ENCODE data around the gene PKP4.

The PKP4 gene

GRCh38 chr2:158501301-158501700, 44.5 kb downstream of the PKP4 start:
- no peak for DNase-seq

GRCh38 chr2:158502974-158503373, 46.2 kb downstream of the PKP4 start:
- no peak for DNase-seq

DNA sequence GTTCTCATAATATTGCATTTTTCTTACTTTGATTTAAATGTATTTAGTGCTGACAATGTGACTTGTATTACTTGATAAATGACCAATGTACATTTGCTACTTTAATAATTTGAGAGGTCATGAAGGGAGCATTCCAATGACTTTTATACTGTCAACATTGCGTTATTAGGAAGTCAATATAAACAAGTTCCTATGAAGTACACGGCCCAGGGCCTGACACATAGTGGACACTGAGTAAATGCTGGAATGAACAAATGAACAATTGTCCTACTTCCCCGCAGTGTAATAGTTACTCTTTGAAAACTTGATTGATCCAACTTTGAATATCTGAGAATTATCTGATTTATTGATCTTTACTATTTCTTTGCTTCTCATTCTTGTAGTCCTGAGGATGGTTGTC, 47.3 kb downstream of the PKP4 start:
- no peak for DNase-seq

DNA sequence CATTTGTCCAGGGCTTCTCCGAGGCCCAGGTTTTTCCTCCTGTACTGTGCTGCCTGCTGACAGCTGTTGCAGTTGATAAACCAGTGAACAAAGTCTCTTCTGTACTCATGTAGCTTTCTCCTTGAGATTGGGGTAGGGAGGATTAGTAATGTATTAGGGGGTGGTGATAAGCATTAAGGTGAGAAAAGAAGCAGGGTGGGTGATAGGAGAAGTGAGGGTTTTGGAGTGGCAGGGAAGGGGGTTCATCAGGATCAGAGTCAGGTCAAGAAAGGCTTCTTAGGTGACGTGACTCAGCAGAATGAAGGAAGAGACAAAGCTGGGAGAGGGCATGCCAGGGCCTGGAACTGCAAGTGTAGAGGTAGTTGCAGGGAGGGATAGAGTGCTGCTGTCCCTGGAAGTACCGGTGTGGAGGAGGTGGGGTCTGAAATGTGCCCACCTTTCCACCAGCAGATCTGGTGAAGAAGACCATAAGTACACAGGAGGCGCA, 48.7 kb downstream of the PKP4 start:
- DNase-seq, result no peak

DNA sequence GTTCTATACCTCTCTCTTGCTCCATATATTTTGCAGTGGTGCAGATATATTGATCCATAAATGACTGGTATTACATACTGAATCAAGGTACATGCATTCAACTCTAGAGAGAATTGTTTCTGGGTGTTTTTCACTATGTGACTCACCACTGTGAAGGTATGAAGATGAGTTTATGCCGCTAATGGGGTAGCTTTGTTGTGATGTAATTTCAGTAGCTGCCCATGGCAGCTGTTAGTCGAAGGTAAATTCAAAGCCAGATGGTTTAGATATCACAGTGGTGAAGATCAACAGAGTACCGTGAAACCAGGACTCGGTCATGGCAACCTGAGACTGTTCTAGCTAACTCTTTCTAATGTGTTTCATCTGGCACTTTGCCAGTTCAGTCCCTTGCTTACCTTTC, 50.4 kb downstream of the PKP4 start:
- DNase-seq, result no peak

DNA sequence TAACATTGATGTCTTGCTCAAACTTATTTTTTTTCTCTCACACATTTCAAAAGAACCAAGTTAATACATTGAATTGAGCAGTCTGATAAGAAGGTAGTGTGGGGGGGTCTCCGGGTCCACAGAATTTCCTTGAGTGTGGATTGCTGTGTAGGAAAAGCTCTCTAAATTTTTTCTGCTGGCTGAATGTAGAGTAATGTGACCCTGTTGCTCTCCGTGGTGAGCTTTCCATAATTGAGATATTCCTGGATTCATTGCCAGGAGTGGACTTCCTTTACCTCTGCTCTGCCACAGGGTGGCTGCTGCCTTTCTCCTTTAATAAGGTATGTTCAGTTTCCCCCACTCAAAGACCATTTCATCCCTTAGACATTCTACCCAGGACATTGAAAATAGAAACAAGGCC, 50.9 kb downstream of the PKP4 start:
- DNase-seq, result no peak

GRCh38 chr2:158509928-158510797, 53.4 kb downstream of the PKP4 start:
- DNase-seq, result no peak

DNA sequence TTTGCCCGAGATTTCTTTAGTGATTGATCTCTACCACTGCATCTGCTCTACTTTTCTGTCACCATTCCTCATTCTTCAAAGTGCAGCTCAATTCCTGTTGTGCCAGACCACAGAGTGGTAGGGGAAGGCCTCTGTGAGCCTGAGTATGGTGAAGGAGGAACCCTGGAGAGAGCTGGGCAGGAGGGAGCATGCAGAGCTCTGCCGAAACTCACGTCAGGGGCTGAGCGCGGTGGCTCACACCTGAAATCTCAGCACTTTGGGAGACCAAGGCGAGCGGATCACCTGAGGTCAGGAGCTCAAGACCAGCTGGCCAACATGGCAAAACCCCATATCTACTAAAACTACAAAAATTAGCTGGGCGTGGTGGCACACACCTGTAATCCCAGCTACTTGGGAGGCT, 54.1 kb downstream of the PKP4 start:
- no peak for DNase-seq

DNA sequence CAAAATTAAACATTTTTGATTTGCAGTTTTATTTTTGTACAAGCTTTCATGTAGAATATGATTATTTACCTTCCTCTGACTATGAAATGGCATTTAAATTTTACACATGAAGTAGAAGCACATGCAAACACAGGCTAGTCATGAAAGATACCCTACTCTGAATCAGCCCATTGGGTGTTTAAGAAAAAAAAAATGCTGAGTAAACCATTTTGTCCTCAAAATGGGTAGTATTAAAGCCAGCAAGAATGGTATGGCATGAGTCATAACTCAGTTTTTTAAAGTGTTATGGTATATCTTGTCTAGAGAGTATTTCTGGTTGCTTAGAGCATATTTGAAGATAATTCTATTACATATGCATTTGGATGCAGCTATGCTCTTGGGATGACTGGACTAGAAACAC, 55.0 kb downstream of the PKP4 start:
- no peak for DNase-seq

DNA sequence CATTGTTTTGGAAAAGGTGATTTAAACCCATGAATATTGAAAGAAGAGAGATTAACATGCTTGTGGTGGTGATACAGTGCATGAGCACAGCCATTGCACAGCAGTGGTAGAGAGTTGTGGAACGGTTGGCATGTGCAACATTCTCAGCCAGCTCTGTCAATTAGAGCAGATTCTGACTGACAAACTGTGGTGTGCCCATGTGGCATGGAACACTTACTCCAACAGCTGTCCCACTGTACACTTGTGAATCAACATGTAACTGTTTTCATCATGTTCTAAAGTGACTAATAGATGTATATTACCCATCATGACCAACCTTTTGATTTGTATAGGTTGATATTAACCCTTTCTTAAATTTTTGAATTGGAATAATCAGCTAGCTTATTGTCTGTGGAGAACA, 55.6 kb downstream of the PKP4 start:
- DNase-seq, result no peak

DNA sequence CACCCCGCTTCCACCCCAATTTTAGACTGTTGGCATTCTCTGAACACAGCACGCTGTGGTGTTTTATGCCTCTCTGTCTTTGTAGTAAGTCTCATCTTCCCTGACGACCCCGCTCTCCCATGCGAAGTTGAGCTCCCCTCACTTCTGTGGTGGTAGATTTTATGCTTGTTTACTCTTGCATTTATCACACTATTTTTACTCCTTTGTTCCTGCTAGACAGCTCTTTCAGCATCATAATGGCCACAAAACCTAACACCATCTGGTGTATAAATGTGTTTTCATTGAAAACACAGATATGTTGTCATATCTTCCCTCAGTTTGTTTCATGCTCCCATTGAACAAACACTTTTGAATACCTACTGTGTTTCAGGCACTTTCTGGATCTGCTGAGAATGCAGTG, 57.1 kb downstream of the PKP4 start:
- DNase-seq, result no peak

GRCh38 chr2:158518084-158518483, 61.3 kb downstream of the PKP4 start:
- DNase-seq, result no peak

GRCh38 chr2:158519481-158519880, 62.7 kb downstream of the PKP4 start:
- no peak for DNase-seq

DNA sequence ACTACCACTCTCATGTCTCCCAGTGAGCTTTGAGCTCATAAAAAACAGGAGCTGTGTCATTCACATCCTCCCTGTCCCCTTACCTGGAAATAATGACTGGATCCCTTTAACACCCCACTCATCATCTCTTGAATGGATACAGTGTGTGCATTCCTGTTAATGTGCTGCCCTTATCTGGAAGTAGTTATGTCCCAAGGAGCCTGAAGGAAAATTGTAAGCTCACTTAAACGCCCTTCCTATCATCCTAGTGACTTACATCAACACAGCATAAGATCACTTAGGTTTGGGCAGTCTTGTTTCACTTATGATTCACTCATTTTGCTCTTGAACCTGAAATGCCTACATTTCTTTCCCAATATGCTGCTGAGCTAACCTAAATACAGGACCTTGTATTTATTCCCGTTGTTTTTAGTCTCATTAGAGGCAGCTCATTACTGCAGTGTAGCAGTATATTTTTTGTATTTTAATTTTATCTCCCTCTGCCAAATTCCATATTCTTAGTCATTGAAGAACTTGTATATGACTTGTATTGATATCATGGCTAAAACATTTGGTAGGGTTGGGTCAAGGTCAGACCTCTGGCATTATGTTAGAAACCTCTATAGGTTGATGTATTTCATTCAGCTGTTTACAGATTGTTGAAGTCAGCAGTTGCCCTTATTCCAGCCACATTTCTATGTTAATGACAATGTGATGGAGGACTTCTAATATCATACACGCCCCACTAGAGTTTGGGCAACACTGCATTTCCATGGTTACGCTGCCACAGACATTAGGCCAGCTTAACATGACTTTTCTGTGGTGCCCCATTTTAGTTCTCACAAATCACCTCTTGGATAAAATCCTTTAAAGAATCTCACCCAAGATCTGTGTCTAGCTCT, 72.9 kb downstream of the PKP4 start:
- no peak for DNase-seq

DNA sequence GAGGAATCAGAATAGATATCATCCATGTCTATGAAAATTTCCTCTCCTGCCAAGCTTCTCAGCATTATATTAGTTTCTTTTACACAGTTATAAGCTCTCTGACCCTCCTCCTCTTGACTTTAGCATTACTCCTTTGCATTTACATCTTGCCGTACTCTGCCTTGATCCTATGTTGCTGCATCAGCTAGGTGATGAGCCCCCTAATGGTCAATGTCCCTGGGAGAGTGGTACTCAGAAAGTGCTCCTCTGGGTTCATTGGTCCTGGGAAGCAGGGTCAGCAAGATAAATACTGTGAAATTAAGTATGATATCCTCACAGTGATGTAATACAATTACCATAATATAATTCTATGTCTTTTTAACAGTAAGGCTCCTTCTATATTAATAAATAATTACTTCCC, 74.1 kb downstream of the PKP4 start:
- DNase-seq, result no peak

- DNase-seq, result no peak
Measured at GRCh38 chr2:158533009-158533408, 76.3 kb downstream of the PKP4 start.

DNA sequence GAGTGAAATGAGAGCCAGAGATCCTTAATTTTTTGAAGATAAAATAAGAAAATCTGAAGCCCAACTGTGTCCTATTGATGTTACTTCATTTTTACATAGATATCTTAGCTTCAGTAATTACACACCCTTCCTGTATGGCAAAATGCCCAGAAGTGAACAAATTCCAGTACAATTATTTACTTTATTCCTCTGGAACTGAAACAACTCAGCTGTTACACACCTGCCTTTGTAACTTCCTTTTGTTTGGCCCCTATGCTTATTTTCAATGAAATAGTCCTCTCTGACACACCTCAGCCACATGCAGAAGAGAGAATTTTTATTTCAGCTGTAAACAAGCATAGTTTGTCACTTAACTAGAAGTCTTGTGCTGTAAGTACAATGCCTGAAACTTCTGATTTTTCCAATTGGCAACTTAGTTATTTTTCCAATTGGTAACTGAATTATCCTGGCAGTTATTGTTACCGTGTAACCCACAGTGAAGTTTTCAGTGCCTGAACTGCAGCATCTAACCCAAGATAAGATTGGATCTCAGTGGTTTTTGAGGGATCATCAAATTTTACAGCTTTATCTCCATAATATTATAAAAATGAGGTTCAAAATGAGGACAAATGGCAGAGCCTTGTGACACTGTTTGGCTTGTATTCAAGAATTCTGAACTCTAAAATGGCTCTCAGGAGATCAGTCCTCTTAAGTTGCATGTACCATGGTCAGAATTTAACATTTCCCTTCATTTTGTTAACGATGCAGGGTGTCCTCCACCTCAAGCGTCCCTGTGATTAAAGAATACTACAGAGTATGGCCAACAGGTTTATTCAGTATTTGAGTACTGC, 82.6 kb downstream of the PKP4 start:
- no peak for DNase-seq

DNA sequence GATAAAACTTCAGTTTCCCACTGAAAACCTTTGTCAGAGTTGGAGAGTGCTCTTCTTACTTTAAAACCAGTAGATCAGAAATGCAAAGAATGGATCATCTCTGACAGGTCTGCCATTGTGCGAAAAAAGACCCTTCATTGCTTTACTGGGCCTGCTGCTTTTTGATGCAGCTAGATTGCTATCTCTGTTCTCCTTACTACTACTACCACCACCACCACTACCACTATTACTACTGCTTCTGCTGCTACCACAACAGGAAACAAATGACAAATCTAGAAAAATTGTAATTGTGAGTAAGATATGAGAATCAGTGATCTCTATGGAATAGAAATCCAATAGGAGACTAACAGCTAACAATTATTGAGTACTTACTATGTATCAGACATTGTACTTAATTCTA, 85.8 kb downstream of the PKP4 start:
- DNase-seq, result no peak

- no peak for DNase-seq
Measured at GRCh38 chr2:158543957-158544356, 87.2 kb downstream of the PKP4 start.

DNA sequence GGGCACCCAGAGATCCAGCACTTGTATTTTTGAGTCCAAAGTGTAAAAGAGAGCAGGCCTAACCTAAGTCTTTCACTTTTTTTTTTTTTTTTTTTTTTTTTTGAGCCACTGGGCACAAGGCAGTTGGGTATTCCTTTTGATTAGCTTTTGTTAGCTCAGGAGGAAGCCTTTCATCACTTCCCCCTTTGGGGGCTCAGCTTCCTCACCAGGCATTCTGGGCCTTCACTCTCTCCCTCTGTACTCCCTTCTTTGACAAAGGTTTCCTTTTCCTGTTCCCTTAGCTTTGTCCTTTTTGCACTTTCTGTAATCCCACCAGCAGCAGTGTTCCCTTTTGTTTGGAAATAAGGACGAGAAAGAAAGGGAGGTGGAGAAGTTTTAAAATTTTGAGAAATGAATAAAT, 88.2 kb downstream of the PKP4 start:
- DNase-seq, result no peak

DNA sequence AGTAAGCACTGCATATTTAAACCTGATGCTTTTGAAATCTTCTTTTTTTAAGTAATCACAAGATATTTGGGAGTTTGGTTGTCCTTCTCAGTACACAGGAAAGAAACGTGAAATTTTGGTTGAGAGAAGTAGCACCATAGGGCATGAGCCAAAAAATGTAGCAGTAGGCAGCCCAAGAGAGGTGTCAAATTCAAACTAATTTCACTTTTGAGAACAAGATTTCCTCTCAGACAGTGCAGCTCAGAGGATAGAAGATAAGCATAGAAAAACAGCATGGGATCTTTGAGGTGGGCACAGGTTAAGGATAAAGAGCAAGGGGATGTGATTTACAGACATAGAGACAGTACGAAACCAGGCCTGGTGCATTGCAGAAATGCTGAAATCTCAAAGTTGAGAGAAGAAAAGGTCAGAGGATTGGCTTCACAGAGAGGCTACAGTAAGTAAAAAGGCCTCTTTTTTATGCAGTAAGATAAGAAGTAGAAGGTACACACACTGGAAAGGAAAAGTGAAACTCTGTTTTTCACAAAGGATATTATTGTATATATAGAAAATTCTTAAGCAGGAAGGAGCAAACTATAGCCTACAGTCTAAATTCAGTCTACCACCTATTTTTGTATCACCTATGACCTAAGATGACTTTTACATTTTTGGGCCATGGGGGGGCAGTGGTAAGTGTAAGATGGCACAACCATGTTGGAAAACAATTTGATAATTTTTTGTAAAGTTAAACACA, 89.8 kb downstream of the PKP4 start:
- no peak for DNase-seq

DNA sequence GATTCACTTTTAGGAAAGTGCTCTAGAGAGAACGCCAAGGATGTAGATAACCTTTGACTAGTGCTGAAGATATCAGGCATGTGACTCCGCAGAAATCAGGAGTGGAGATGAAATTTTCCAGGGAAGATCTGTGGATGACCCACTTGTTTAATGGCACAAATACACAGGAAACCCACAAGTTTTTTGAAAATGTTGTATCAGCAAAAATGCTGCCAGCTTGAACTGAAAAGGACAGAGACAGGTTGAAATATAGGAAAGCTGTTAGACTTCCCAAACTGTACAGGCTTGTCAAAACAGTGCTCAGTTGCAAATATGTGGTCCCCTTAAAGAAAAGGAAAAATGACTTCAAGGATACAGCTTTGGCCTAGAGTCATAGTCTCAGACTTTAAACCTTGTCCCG, 96.5 kb downstream of the PKP4 start:
- DNase-seq, result no peak

Data from CD4-positive, alpha-beta T cell treated with Interleukin-17A for 4 hours (primary cell).